Measurements from ENCODE around the gene POLR3A. TPM values are rescaled to one million over a fixed set of nuclear protein-coding genes. Genes with fewer than 3 reads are reported as not detected.

Gene POLR3A
- total and polyA plus RNA-seq, 9 donors = 4.8 to 15.0 (median 12.8) TPM

DNA sequence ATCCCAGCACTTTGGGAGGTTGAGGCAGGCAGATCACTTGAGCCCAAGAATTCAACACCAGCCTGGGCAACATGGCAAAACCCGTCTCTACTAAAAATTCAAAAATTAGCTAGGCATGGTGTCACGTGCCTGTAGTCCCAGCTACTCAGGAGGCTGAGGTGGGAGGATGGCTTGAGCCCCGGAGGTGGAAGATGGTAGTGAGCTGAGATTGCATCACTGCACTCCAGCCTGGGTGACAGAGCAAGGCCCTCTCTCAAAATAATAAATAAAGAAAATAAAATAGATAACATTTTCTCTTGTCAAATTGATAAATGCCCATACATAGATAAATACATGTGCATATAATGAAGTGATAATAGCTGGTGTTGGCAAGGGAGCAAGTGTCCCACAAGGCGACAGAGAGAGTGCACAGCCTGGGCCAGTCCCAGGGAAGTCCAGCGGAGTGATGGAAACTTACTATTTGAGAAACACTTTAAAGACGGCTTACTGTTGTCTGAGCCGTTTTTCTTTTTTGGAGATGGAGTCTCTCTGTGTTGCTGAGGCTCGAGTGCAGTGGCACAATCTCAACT lies 69.3 kb downstream of the POLR3A start:
- Histone ChIP-seq H3K4me1 (ENCODE audit: insufficient read depth) (peaks cover 7% of the 10 kb centered on the region), H3K4me3 (no peak overlapping the region), H3K36me3 (no peaks in the 10 kb centered on the region), H3K27me3 (no peaks in the 10 kb centered on the region), H3K9me3 (no peaks in the 10 kb centered on the region), H3K27ac (no peak overlapping the region)
- intact Hi-C loops (cut with DNase I) = loop anchor here in 1 of 4 donors (5.0 kb wide), 1 partner anchor 998 kb away; no protein-coding TSS in a partner anchor
- no peak for DNase-seq
- WGBS, 3 donors = 67 to 86% (median 69%) methylated on average over 8 of the region's 8 CpGs
- TF ChIP-seq EP300 (IDR thresholded peaks at IDR 0.05) = no peak
- TF ChIP-seq, protein P1, sequence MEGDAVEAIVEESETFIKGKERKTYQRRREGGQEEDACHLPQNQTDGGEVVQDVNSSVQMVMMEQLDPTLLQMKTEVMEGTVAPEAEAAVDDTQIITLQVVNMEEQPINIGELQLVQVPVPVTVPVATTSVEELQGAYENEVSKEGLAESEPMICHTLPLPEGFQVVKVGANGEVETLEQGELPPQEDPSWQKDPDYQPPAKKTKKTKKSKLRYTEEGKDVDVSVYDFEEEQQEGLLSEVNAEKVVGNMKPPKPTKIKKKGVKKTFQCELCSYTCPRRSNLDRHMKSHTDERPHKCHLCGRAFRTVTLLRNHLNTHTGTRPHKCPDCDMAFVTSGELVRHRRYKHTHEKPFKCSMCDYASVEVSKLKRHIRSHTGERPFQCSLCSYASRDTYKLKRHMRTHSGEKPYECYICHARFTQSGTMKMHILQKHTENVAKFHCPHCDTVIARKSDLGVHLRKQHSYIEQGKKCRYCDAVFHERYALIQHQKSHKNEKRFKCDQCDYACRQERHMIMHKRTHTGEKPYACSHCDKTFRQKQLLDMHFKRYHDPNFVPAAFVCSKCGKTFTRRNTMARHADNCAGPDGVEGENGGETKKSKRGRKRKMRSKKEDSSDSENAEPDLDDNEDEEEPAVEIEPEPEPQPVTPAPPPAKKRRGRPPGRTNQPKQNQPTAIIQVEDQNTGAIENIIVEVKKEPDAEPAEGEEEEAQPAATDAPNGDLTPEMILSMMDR (IDR thresholded peaks at IDR 0.05) = no peak
- TF ChIP-seq POLR2A (IDR thresholded peaks at IDR 0.05) = no peak

DNA sequence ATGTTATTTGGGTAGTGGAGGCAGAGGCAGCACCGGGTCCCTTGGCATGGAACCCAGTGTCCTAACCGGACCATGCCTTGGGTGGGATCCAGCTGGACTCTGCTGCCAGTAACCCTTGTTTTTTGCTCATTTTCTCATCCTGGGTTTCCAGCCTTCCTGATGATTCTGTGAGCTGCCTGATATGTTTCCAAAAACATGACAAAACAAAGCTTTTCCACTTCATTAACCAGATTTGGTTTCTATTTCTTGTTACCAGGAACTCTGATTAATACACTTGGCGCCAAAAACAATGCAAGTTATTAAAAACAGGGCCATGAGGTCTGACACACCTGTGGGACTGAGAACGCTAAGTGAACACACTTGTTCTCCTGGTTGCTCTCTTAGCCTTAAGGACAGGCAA lies 69.9 kb downstream of the POLR3A start:
- peak in 3 of 5 donors; percentile 30 to 62 (median 50) for DNase-seq
- Histone ChIP-seq H3K27me3 (no peaks in the 10 kb centered on the region), H3K4me1 (ENCODE audit: insufficient read depth) (peaks cover 7% of the 10 kb centered on the region), H3K27ac (no peak overlapping the region), H3K36me3 (no peaks in the 10 kb centered on the region), H3K4me3 (no peak overlapping the region), H3K9me3 (no peaks in the 10 kb centered on the region)
- TF ChIP-seq EP300 (IDR thresholded peaks at IDR 0.05) (no peak), POLR2A (IDR thresholded peaks at IDR 0.05) (no peak)
- TF ChIP-seq, protein P1 (IDR thresholded peaks at IDR 0.05) = no peak
- 11 to 21% (median 14%) methylated on average over 4 of the region's 4 CpGs for WGBS, 3 donors
- intact Hi-C loops (cut with DNase I) = loop anchor here in 1 of 4 donors (5.0 kb wide), 1 partner anchor 997 kb away; no protein-coding TSS in a partner anchor

DNA sequence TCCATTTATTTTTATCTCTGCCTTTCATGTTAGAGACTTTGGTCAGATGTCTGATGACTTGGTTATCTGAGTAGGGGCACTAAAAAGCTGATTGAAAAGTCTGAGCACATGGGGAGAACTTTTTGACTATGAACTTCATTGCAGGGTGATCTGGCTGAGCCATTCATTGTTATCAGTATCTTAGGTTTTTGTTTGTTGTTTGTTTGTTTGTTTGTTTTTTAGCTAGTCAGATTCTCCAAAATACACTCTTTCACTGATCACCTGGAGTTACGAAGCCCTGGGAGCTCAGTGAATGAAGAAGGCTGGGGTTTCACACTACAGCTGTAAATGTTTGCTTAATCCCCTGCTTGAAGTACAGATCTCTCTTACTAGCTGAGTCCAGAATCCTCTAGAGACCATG lies 74.2 kb downstream of the POLR3A start:
- no peaks in the 10 kb centered on the region for H3K27me3 ChIP-seq
- DNase-seq = no peak
- intact Hi-C loops (cut with DNase I) = loop anchor here in 1 of 4 donors (5.0 kb wide), 1 partner anchor 993 kb away; no protein-coding TSS in a partner anchor
- no peak for TF ChIP-seq EP300 (IDR thresholded peaks at IDR 0.05)
- TF ChIP-seq, protein P1 (IDR thresholded peaks at IDR 0.05) = no peak
- TF ChIP-seq POLR2A (IDR thresholded peaks at IDR 0.05) = no peak
- 79 to 88% (median 84%) methylated on average over 1 of the region's 1 CpG for WGBS, 3 donors
- H3K4me3 ChIP-seq = no peak overlapping the region
- no peak overlapping the region for H3K27ac ChIP-seq
- H3K4me1 ChIP-seq (ENCODE audit: insufficient read depth) = peaks cover 7% of the 10 kb centered on the region
- H3K36me3 ChIP-seq = no peaks in the 10 kb centered on the region
- no peaks in the 10 kb centered on the region for H3K9me3 ChIP-seq

DNA sequence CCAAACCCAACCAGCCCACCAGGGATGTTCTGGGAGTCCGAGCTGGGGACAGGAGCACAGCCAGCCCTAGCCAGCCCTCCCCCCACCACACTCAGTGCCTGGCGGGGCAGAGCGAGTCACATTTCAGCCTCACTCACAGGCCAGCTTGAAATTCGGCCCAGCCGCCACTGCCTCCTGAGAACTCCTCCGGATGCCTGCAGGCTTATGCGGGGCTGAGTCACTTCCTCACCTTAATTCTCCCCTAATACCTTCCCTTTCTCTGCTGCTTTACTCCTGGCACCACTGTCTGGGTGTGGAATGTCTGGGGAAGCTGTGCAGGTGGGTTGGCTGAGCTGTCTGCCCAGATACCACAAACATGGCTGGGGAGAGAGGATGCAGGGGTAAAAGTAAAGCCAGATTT lies 80.1 kb downstream of the POLR3A start:
- no peak overlapping the region for H3K27ac ChIP-seq
- TF ChIP-seq, protein P1 (IDR thresholded peaks at IDR 0.05) = no peak
- no peak for TF ChIP-seq EP300 (IDR thresholded peaks at IDR 0.05)
- TF ChIP-seq POLR2A (IDR thresholded peaks at IDR 0.05) = no peak
- no peak overlapping the region for H3K4me3 ChIP-seq
- no peaks in the 10 kb centered on the region for H3K9me3 ChIP-seq
- intact Hi-C loops (cut with DNase I) = no loop called here
- DNase-seq = no peak
- H3K4me1 ChIP-seq (ENCODE audit: insufficient read depth) = no peaks in the 10 kb centered on the region
- 35 to 51% (median 41%) methylated on average over 7 of the region's 7 CpGs for WGBS, 3 donors
- H3K36me3 ChIP-seq = no peaks in the 10 kb centered on the region
- H3K27me3 ChIP-seq = no peaks in the 10 kb centered on the region
